GM12878 (cell line): ENCODE data around the gene SMIM38. TPM values are rescaled to one million over a fixed set of nuclear protein-coding genes. Genes with fewer than 3 reads are reported as not detected.

Experiments used
- ATAC-seq: fragments of 200-7000 bp; cut with Tn5 transposase; 3 replicates; pipeline ENCODE4 v1.9.1; 2020; ENCODE audit warnings: mild to moderate bottlenecking, moderate library complexity
- BruUV-seq: library from RNA; stranded (reverse); fragments of 400-500 nt; replicated peaks from 2 replicates; lab custom pipeline; 2021; lab: Mats Ljungman, UMichigan
- CTCF ChIA-PET: fragments of 300-600 bp; sonication (Branson Sonifier 250); formaldehyde crosslinking; extraction: SDS; loops from one replicate; lab custom pipeline; 2021; ENCODE audit warnings: inconsistent platforms; lab: Yijun Ruan, JAX
- POLR2A ChIA-PET: fragments of 350-600 bp; formaldehyde crosslinking; extraction: SDS; loops from one replicate; lab custom pipeline; 2021; ENCODE audit warnings: inconsistent platforms; lab: Charles Lee
- RAD21 ChIA-PET: fragments of 300-600 bp; sonication (Branson Sonifier 250); formaldehyde crosslinking; loops from one replicate; lab custom pipeline; 2023; ENCODE audit warnings: antibody characterized with exemption; ENCODE audit not compliant: unreplicated experiment; lab: Charles Lee
- SMC1A ChIA-PET: fragments of 300-600 bp; sonication (Branson Sonifier 250); formaldehyde crosslinking; loops from one replicate; lab custom pipeline; 2023; ENCODE audit not compliant: unreplicated experiment, uncharacterized antibody; lab: Charles Lee
- DNase-seq: peaks from one replicate; pipeline ENCODE4 v3.0.0-alpha.2; 2011; ENCODE audit warnings: low read depth, low spot score
- FAIRE-seq: peaks from 3 replicates; lab custom pipeline; 2011; peaks lifted over from hg19 to GRCh38; lab: Jason Lieb, UNC
- H2AFZ ChIP-seq: 2 replicates; pipeline ENCODE4 v1.6.0; 2011; ENCODE audit warnings: low read depth, low read length, control low read depth; ENCODE audit not compliant: control insufficient read depth
- H3K27ac ChIP-seq: 2 replicates; pipeline ENCODE4 v1.5.1; 2011; ENCODE audit warnings: control low read depth; ENCODE audit not compliant: control insufficient read depth, insufficient read depth
- H3K27me3 ChIP-seq, 2 experiments: replicated peaks in 1 of 2; 2 replicates each; pipeline versions ENCODE4 v1.6.0 to v1.6.1; 2011; ENCODE audit warnings: low read length in 1 of 2; ENCODE audit not compliant: control insufficient read depth in 2 of 2, insufficient read depth in 2 of 2
- H3K36me3 ChIP-seq, 2 experiments: 2 replicates each; pipeline ENCODE4 v1.5.1; 2011; ENCODE audit warnings: low read length in 1 of 2; ENCODE audit not compliant: control insufficient read depth in 2 of 2, insufficient read depth in 2 of 2
- H3K4me1 ChIP-seq: 2 replicates; pipeline ENCODE4 v1.6.1; 2011; ENCODE audit warnings: mild to moderate bottlenecking, low read length, moderate library complexity, mixed read lengths; ENCODE audit not compliant: control insufficient read depth, insufficient read depth
- H3K4me2 ChIP-seq: 2 replicates; pipeline ENCODE4 v1.6.0; 2011; ENCODE audit warnings: control low read depth; ENCODE audit not compliant: control insufficient read depth, insufficient read depth
- H3K4me3 ChIP-seq: fragments of 200-600 bp; sonication (generic); 2 replicates; pipeline ENCODE4 v1.5.1; 2016
- H3K79me2 ChIP-seq: 2 replicates; pipeline ENCODE4 v1.6.0; 2011; ENCODE audit warnings: low read length; ENCODE audit not compliant: control insufficient read depth, insufficient read depth
- H3K9ac ChIP-seq: 2 replicates; pipeline ENCODE4 v1.8.0; 2011; ENCODE audit warnings: low read length, control low read depth, mixed read lengths; ENCODE audit not compliant: control insufficient read depth, insufficient read depth
- H3K9me3 ChIP-seq: replicated peaks from 3 replicates; pipeline ENCODE4 v1.5.1; 2011; ENCODE audit warnings: mild to moderate bottlenecking, low read length; ENCODE audit not compliant: control insufficient read depth, insufficient read depth
- H4K20me1 ChIP-seq: 2 replicates; pipeline ENCODE4 v1.6.0; 2011; ENCODE audit not compliant: control insufficient read depth, insufficient read depth
- EGR1 ChIP-seq, 2 experiments: IDR thresholded peaks; 1 replicate in 1 of 2; 2 replicates in 1 of 2; pipeline ENCODE4 v1.6.1; 2011 to 2012; ENCODE audit warnings: low read depth in 2 of 2, low read length in 2 of 2, borderline replicate concordance in 1 of 2, mild to moderate bottlenecking in 1 of 2, moderate library complexity in 1 of 2
- LARP7 ChIP-seq: fragments of 450-650 bp; IDR thresholded peaks from 2 replicates; pipeline ENCODE4 v1.6.1; 2017; ENCODE audit warnings: mild to moderate bottlenecking
- PAX5 ChIP-seq: IDR thresholded peaks from 2 replicates; pipeline ENCODE4 v1.6.1; 2011; ENCODE audit warnings: low read depth, low read length, borderline replicate concordance
- PKNOX1 ChIP-seq: fragments of 450-650 bp; IDR thresholded peaks from 2 replicates; pipeline ENCODE4 v1.6.1; 2016; ENCODE audit warnings: mild to moderate bottlenecking
- PML ChIP-seq: IDR thresholded peaks from 2 replicates; pipeline ENCODE4 v1.6.1; 2012; ENCODE audit warnings: low read length, inconsistent platforms
- ZBTB11 ChIP-seq: fragments of 450-650 bp; formaldehyde crosslinking; IDR thresholded peaks from 2 replicates; pipeline ENCODE4 v1.5.0; 2022; ENCODE audit warnings: mild to moderate bottlenecking, missing genetic modification characterization
- ZNF217 ChIP-seq: fragments of 450-650 bp; IDR thresholded peaks from 2 replicates; pipeline ENCODE4 v1.6.1; 2017; ENCODE audit warnings: antibody characterized with exemption, mild to moderate bottlenecking
- whole genome bisulfite sequencing: methylation state at CpG from one replicate; pipeline ENCODE4 v1.1.6; 2016; ENCODE audit warnings: low lambda C conversion rate; ENCODE audit not compliant: insufficient replicate concordance, insufficient coverage; ENCODE audit errors: missing lambda C conversion rate; 5-methylcytosine and 5-hydroxymethylcytosine counted together
- in situ Hi-C: fragments of 300-500 bp; cut with MboI; formaldehyde crosslinking; loops from 9 replicates; pipeline ENCODE4 v1.14.3; 2018; ENCODE audit warnings: mixed read lengths
- intact Hi-C: fragments of 100-400 bp; cut with micrococcal nuclease; formaldehyde crosslinking; loops from one replicate; pipeline ENCODE4 v1.14.2; 2022; ENCODE audit not compliant: unreplicated experiment
- polyA plus RNA-seq, 11 experiments: library from polyadenylated mRNA; depleted of rRNA in 4 of 11; unstranded in 6 of 11; stranded (reverse) in 5 of 11; fragments of >200 nt; fragmentation: Nextera tagmentation in 4 of 11; fragmentation: Illumina TruSeq in 1 of 11; extraction: Ambion mirVana in 4 of 11; extraction: Trizol in 1 of 11; gene quantifications; 1 replicate in 1 of 11; 2 replicates in 10 of 11; pipeline versions ENCODE4 v1.2.1 to v1.2.3, GENCODE V29; 2011 to 2016; ENCODE audit warnings: inconsistent platforms in 2 of 11, missing spikeins in 2 of 11, low read depth in 1 of 11
- total RNA-seq, 4 experiments: library from RNA; depleted of rRNA in 3 of 4; stranded (reverse); fragments of >200 nt in 3 of 4; fragmentation: Illumina TruSeq in 1 of 4; extraction: Trizol in 1 of 4; gene quantifications; 2 replicates each; pipeline versions ENCODE4 v1.2.1 to v1.2.3, GENCODE V29; 2013 to 2021

Gene SMIM38
- total and polyA plus RNA-seq, 10 of the 15 experiments (the other 5 are each of a cell fraction or from before 2014, with no cell fraction given) = 0.15 to 5.0 (median 2.1) TPM; not detected in 1

DNA sequence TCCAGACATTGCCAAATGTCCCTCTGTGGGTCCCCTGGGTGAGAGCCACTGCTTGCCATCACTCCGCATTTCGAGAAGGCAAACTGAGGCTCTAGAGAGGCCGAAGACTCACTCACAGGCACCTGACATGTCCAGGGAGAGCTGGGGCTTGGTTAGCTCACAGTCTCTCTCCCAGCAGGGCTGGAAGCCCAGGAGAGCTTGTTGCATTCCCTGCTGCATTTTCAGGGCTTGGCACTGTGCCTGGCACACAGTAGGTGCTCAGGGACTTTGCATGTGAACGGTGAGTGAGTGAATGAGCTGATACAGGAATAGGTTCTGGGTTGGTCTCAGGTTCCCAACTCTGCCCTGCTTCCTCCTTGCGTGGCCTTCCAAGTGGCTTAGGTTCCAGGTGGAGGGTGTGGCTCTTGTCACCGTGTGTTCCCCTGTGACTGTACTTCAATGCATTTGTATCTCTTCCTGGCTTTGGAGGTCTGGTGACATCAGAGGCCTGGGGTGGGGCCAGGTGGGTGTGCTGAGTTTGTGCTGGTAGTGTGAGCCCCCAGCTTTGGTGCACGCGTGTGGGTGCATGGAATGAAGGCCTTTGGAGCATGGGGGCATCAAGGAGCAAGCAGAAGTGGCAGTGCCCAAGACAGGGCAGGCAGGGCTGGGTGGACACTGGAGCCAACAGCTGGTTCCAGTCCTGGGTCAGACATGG, 18.4 kb upstream of the SMIM38 start:
- intact Hi-C loops = no loop called here
- Histone ChIP-seq H2AFZ (no peak overlapping the region), H3K27ac (no peak overlapping the region), H3K4me3 (no peak overlapping the region), H3K9ac (no peak overlapping the region), H3K4me1 (peaks cover 17% of the 10 kb centered on the region), H3K9me3 (peaks cover 34% of the 10 kb centered on the region; the same call in 2 of the 3 replicates), H3K79me2 (no peaks in the 10 kb centered on the region), H4K20me1 (no peaks in the 10 kb centered on the region), H3K4me2 (no peak overlapping the region), H3K36me3 (no peaks in the 10 kb centered on the region), H3K27me3 (no peaks in the 10 kb centered on the region)
- CTCF ChIA-PET = no interaction called here
- SMC1A ChIA-PET = no interaction called here
- FAIRE-seq (no peak), ATAC-seq (no peak), DNase-seq (no peak)
- POLR2A ChIA-PET = interaction anchor here (1.1 kb wide), 1 partner anchor 17 kb away, joined by 3 read pairs; no protein-coding TSS in a partner anchor
- WGBS = 79% methylated on average over 8 of the region's 8 CpGs
- no TSS peak for BruUV-seq
- RAD21 ChIA-PET = no interaction called here
- TF ChIP-seq EGR1 (IDR thresholded peaks at IDR 0.05; ENCODE audit: borderline replicate concordance in 1 of 2, low read depth in 2 of 2, low read length in 2 of 2) = no peak
- TF ChIP-seq PAX5 = no peak
- TF ChIP-seq LARP7 = no peak
- TF ChIP-seq PML = no peak
- in situ Hi-C loops = no loop called here

GRCh38 chr11:69138265-69138664, 17.5 kb upstream of the SMIM38 start:
- intact Hi-C loops (no loop called here), in situ Hi-C loops (no loop called here)
- H3K79me2 ChIP-seq = no peaks in the 10 kb centered on the region
- no TSS peak for BruUV-seq
- FAIRE-seq (no peak), ATAC-seq (no peak), DNase-seq (no peak)
- ChIA-PET POLR2A (interaction anchor here (1.1 kb wide), 1 partner anchor 16 kb away, joined by 3 read pairs; no protein-coding TSS in a partner anchor), CTCF (no interaction called here), RAD21 (no interaction called here), SMC1A (no interaction called here)
- no peaks in the 10 kb centered on the region for H3K27me3 ChIP-seq
- H3K36me3 ChIP-seq = no peaks in the 10 kb centered on the region
- no peak overlapping the region for H3K27ac ChIP-seq
- peaks cover 19% of the 10 kb centered on the region for H3K4me1 ChIP-seq
- WGBS = 52% methylated on average over 3 of the region's 3 CpGs
- TF ChIP-seq ZNF217 (no peak), PKNOX1 (no peak), PAX5 (no peak), ZBTB11 (CRISPR knock-in tag) (no peak)
- no peaks in the 10 kb centered on the region for H4K20me1 ChIP-seq
- no peak overlapping the region for H3K4me2 ChIP-seq
- no peak overlapping the region for H2AFZ ChIP-seq
- peaks cover 38% of the 10 kb centered on the region; the same call in 2 of the 3 replicates for H3K9me3 ChIP-seq
- H3K4me3 ChIP-seq = no peak overlapping the region
- no peak overlapping the region for H3K9ac ChIP-seq
